Measurements from ENCODE around the gene TRAPPC4.
"Not testable (repeated sequence)": the region's sequence is repeated elsewhere in the genome, so short reads cannot be mapped to it uniquely, and the experiment has no call there.

The TRAPPC4 gene

DNA sequence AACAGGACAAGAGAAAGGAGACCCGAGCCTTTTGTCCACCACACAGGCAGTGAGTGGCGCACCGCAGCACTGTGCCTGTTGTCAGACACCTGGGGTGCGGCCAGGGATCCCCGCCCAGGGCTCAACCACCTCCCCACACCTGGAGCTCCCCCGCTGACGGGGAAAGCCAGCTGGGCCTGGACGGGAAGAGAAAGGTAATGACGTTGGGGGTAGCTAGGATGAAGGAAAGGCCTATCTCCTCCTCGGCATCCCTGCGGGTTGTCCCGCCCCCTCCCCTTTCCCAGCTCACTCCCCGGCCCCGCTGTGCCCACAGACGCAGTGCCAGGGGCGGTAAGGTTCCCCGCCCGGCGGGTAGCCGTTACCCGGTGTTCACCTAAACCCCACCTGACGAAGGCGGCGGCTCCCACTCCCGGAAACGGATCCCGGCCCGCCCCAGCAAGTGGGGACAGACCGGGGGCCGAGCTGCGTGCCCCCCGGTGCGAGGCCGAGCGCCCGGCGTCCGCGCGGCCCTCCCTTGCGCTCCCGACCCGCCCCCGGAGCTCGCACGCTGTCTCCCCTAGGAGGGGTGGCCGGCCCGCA lies 37.9 kb downstream of the TRAPPC4 start:
- peaks cover 22% of the 10 kb centered on the region for H3K36me3 ChIP-seq (ENCODE audit: control insufficient read depth, insufficient read depth, low read length)
- H3K4me3 ChIP-seq (ENCODE audit: low read length), result peak overlapping the region; percentile 92
- no peak overlapping the region for H2BK120ac ChIP-seq (ENCODE audit: low read depth, low read length)
- peaks cover 4% of the 10 kb centered on the region for H3K4me1 ChIP-seq (ENCODE audit: control insufficient read depth, low read depth, low read length)
- H3K79me1 ChIP-seq (ENCODE audit: low read length), result peaks cover 29% of the 10 kb centered on the region
- H3K18ac ChIP-seq (ENCODE audit: low read length), result peak overlapping the region; percentile 75
- no peak overlapping the region for H4K5ac ChIP-seq (ENCODE audit: low read length)
- H3K27ac ChIP-seq (ENCODE audit: low read depth, low read length), result peak overlapping the region; percentile 96
- peak; percentile 77 for DNase-seq
- H3K4ac ChIP-seq (ENCODE audit: low read depth, low read length), result peak overlapping the region; percentile 73
- H2BK5ac ChIP-seq (ENCODE audit: low read length), result no peak overlapping the region
- no peak overlapping the region for H2BK15ac ChIP-seq (replicated peaks; ENCODE audit: low read depth)
- H4K8ac ChIP-seq (ENCODE audit: low read depth, low read length), result no peak overlapping the region
- peak overlapping the region; percentile 66 for H3K23ac ChIP-seq (ENCODE audit: low read length)
- peaks cover 18% of the 10 kb centered on the region for H3K79me2 ChIP-seq (ENCODE audit: control insufficient read depth, insufficient read depth, low read length)
- no peaks in the 10 kb centered on the region for H3K27me3 ChIP-seq (ENCODE audit: insufficient read depth, low read length, poor library complexity)
- WGBS (ENCODE audit: extremely low coverage, insufficient coverage, low lambda C conversion rate), result no CpG with 5 or more reads among the region's 48 CpGs
- peak overlapping the region; percentile 99 for H3K56ac ChIP-seq (ENCODE audit: low read length)
- peak overlapping the region; percentile 78 for H2AK5ac ChIP-seq (ENCODE audit: low read length)
- peak overlapping the region; percentile 95 for H3K9ac ChIP-seq (ENCODE audit: low read length)
- H3K4me2 ChIP-seq (ENCODE audit: low read length), result peak overlapping the region; percentile 98

- Histone ChIP-seq H3K27ac (ENCODE audit: low read depth, low read length) (peak within 1 kb of the TSS; percentile 96), H2AK5ac (ENCODE audit: low read length) (peak within 1 kb of the TSS; percentile 78), H3K4me1 (ENCODE audit: control insufficient read depth, low read depth, low read length) (peaks cover 4% of the 10 kb centered on the region), H3K36me3 (ENCODE audit: control insufficient read depth, insufficient read depth, low read length) (peaks cover 22% of the 10 kb centered on the region), H2BK120ac (ENCODE audit: low read depth, low read length) (no peak within 1 kb of the TSS), H3K9ac (ENCODE audit: low read length) (peak within 1 kb of the TSS; percentile 95), H3K79me1 (ENCODE audit: low read length) (peaks cover 29% of the 10 kb centered on the region), H3K27me3 (ENCODE audit: insufficient read depth, low read length, poor library complexity) (no peaks in the 10 kb centered on the region), H3K4ac (ENCODE audit: low read depth, low read length) (peak within 1 kb of the TSS; percentile 88), H2BK15ac (replicated peaks; ENCODE audit: low read depth) (no peak within 1 kb of the TSS), H3K56ac (ENCODE audit: low read length) (peak within 1 kb of the TSS; percentile 99), H3K23ac (ENCODE audit: low read length) (peak within 1 kb of the TSS; percentile 66), H3K18ac (ENCODE audit: low read length) (peak within 1 kb of the TSS; percentile 75), H2BK5ac (ENCODE audit: low read length) (no peak within 1 kb of the TSS), H4K8ac (ENCODE audit: low read depth, low read length) (no peak within 1 kb of the TSS), H4K5ac (ENCODE audit: low read length) (no peak within 1 kb of the TSS), H3K4me3 (ENCODE audit: low read length) (peak within 1 kb of the TSS; percentile 92), H3K79me2 (ENCODE audit: control insufficient read depth, insufficient read depth, low read length) (peaks cover 18% of the 10 kb centered on the region), H3K4me2 (ENCODE audit: low read length) (peak within 1 kb of the TSS; percentile 98)
- peak; percentile 99 for DNase-seq
- WGBS (ENCODE audit: extremely low coverage, insufficient coverage, low lambda C conversion rate), result no CpG with 5 or more reads among the region's 79 CpGs
These were observed 38.6 kb downstream of the TRAPPC4 start, which contains the start of gene HYOU1 for GRCh38 chr11:119057000-119057769. Gene HYOU1 (minus strand): TSS chr11:119057205. CDS start chr11:119056160, 1,045 bp downstream.

- H3K4ac ChIP-seq (ENCODE audit: low read depth, low read length); H3K18ac ChIP-seq (ENCODE audit: low read length); H3K23ac ChIP-seq (ENCODE audit: low read length); H3K56ac ChIP-seq (ENCODE audit: low read length); H3K27me3 ChIP-seq (ENCODE audit: insufficient read depth, low read length, poor library complexity); H2AK5ac ChIP-seq (ENCODE audit: low read length); H2BK5ac ChIP-seq (ENCODE audit: low read length); H3K27ac ChIP-seq (ENCODE audit: low read depth, low read length); H3K4me1 ChIP-seq (ENCODE audit: control insufficient read depth, low read depth, low read length); H2BK15ac ChIP-seq (replicated peaks; ENCODE audit: low read depth); H4K8ac ChIP-seq (ENCODE audit: low read depth, low read length); H2BK120ac ChIP-seq (ENCODE audit: low read depth, low read length); H4K5ac ChIP-seq (ENCODE audit: low read length); H3K4me2 ChIP-seq (ENCODE audit: low read length); DNase-seq; H3K4me3 ChIP-seq (ENCODE audit: low read length); H3K9ac ChIP-seq (ENCODE audit: low read length): not testable (repeated sequence)
- no CpG with 5 or more reads among the region's 35 CpGs for WGBS (ENCODE audit: extremely low coverage, insufficient coverage, low lambda C conversion rate)
- peaks cover 18% of the 10 kb centered on the region for H3K79me2 ChIP-seq (ENCODE audit: control insufficient read depth, insufficient read depth, low read length)
- H3K79me1 ChIP-seq (ENCODE audit: low read length), result peaks cover 22% of the 10 kb centered on the region
- H3K36me3 ChIP-seq (ENCODE audit: control insufficient read depth, insufficient read depth, low read length), result peaks cover 13% of the 10 kb centered on the region
These were observed 40.6 kb downstream of the TRAPPC4 start for GRCh38 chr11:119059128-119059527.

DNA sequence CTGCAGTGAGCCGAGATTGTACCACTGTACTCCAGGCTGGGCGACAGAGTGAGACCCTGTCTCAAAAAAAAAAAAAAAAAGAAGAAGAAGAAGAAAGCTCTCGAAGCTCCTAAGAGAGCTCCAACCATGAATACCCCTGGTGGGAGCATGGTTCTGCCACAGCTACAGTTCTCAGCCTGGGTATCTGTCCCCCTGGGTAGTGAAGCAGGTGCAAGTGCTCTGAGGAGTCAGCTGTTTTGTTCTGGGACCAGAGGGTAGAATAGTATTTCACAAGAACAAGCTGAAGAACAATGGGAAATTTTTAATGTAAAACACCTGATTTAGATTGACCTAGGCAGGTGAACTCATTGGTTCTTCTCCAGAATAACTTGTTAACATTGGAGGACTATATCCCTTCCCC lies 42.7 kb downstream of the TRAPPC4 start:
- H2BK5ac ChIP-seq (ENCODE audit: low read length), result no peak overlapping the region
- WGBS (ENCODE audit: extremely low coverage, insufficient coverage, low lambda C conversion rate), result no CpG with 5 or more reads among the region's 3 CpGs
- DNase-seq, result no peak
- H3K4me3 ChIP-seq (ENCODE audit: low read length), result no peak overlapping the region
- H3K4ac ChIP-seq (ENCODE audit: low read depth, low read length), result no peak overlapping the region
- no peak overlapping the region for H3K9ac ChIP-seq (ENCODE audit: low read length)
- H3K4me2 ChIP-seq (ENCODE audit: low read length), result no peak overlapping the region
- no peak overlapping the region for H3K27ac ChIP-seq (ENCODE audit: low read depth, low read length)
- no peak overlapping the region for H4K8ac ChIP-seq (ENCODE audit: low read depth, low read length)
- no peak overlapping the region for H3K23ac ChIP-seq (ENCODE audit: low read length)
- no peaks in the 10 kb centered on the region for H3K4me1 ChIP-seq (ENCODE audit: control insufficient read depth, low read depth, low read length)
- peaks cover 2% of the 10 kb centered on the region for H3K79me1 ChIP-seq (ENCODE audit: low read length)
- no peak overlapping the region for H4K5ac ChIP-seq (ENCODE audit: low read length)
- H3K79me2 ChIP-seq (ENCODE audit: control insufficient read depth, insufficient read depth, low read length), result peaks cover 4% of the 10 kb centered on the region
- H3K36me3 ChIP-seq (ENCODE audit: control insufficient read depth, insufficient read depth, low read length), result no peaks in the 10 kb centered on the region
- no peak overlapping the region for H2AK5ac ChIP-seq (ENCODE audit: low read length)
- H2BK120ac ChIP-seq (ENCODE audit: low read depth, low read length), result no peak overlapping the region
- H3K56ac ChIP-seq (ENCODE audit: low read length), result no peak overlapping the region
- H3K27me3 ChIP-seq (ENCODE audit: insufficient read depth, low read length, poor library complexity), result no peaks in the 10 kb centered on the region
- no peak overlapping the region for H3K18ac ChIP-seq (ENCODE audit: low read length)
- H2BK15ac ChIP-seq (replicated peaks; ENCODE audit: low read depth), result no peak overlapping the region

DNA sequence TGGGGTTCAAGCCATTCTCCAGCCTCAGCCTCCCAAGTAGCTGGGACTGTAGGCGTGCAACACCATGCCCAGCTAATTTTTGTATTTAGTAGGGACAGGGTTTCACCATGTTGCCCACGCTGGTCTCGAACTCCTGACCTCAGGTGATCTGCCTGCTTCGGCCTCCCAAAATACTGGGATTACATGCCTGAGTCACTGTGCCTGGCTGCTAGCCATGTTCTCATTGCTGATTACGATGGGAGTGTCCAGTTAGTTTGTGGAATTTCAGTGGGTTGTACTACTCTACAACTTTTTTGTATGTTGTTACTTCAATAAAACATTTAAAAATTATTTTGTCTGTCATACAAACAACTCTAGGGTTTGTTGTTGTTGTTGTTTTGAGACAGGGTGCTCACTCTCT lies 44.2 kb downstream of the TRAPPC4 start:
- Histone ChIP-seq H3K36me3 (ENCODE audit: control insufficient read depth, insufficient read depth, low read length) (no peaks in the 10 kb centered on the region), H3K27ac (ENCODE audit: low read depth, low read length) (no peak overlapping the region), H3K4me3 (ENCODE audit: low read length) (no peak overlapping the region), H2BK5ac (ENCODE audit: low read length) (no peak overlapping the region), H2AK5ac (ENCODE audit: low read length) (no peak overlapping the region), H3K79me1 (ENCODE audit: low read length) (no peaks in the 10 kb centered on the region), H3K9ac (ENCODE audit: low read length) (no peak overlapping the region), H3K18ac (ENCODE audit: low read length) (no peak overlapping the region), H3K4me2 (ENCODE audit: low read length) (no peak overlapping the region), H3K27me3 (ENCODE audit: insufficient read depth, low read length, poor library complexity) (no peaks in the 10 kb centered on the region), H2BK120ac (ENCODE audit: low read depth, low read length) (no peak overlapping the region), H3K79me2 (ENCODE audit: control insufficient read depth, insufficient read depth, low read length) (no peaks in the 10 kb centered on the region), H4K5ac (ENCODE audit: low read length) (no peak overlapping the region), H3K4ac (ENCODE audit: low read depth, low read length) (no peak overlapping the region), H2BK15ac (replicated peaks; ENCODE audit: low read depth) (no peak overlapping the region), H3K56ac (ENCODE audit: low read length) (no peak overlapping the region), H3K4me1 (ENCODE audit: control insufficient read depth, low read depth, low read length) (no peaks in the 10 kb centered on the region), H4K8ac (ENCODE audit: low read depth, low read length) (no peak overlapping the region), H3K23ac (ENCODE audit: low read length) (no peak overlapping the region)
- DNase-seq, result no peak
- no CpG with 5 or more reads among the region's 5 CpGs for WGBS (ENCODE audit: extremely low coverage, insufficient coverage, low lambda C conversion rate)

All from mesendoderm (in vitro differentiated cells).